Mononuclear cell (primary cell): ENCODE data around the gene AGMO. TPM values are rescaled to one million over a fixed set of nuclear protein-coding genes. Genes with fewer than 3 reads are reported as not detected.

Experiments
- H3K27me3 ChIP-seq: 2 replicates; pipeline ENCODE4 v1.6.0; 2011; ENCODE audit warnings: low read length, control low read depth; ENCODE audit not compliant: insufficient read depth
- H3K4me1 ChIP-seq: 2 replicates; pipeline ENCODE4 v1.5.1; 2011; ENCODE audit warnings: mild to moderate bottlenecking, low read length, control low read depth; ENCODE audit not compliant: insufficient read depth
- H3K4me3 ChIP-seq: 2 replicates; pipeline ENCODE4 v1.5.1; 2011; ENCODE audit warnings: mild to moderate bottlenecking, low read length, moderate library complexity
- H3K9me3 ChIP-seq: 2 replicates; pipeline ENCODE4 v1.5.1; 2011; ENCODE audit warnings: low read depth, mild to moderate bottlenecking, control low read depth, low read length
- total RNA-seq: library from RNA; depleted of rRNA; stranded (reverse); fragments of >200 nt; gene quantifications from one replicate; pipeline ENCODE4 v1.2.3, GENCODE V29; 2012

The AGMO gene
- total RNA-seq, 1 donor: not detected

GRCh38 chr7:15464667-15465121 lies 97.1 kb downstream of the AGMO start:
- Histone ChIP-seq H3K9me3 (peaks cover 5% of the 10 kb centered on the region), H3K4me1 (no peaks in the 10 kb centered on the region), H3K27me3 (no peaks in the 10 kb centered on the region)

GRCh38 chr7:15463801-15464666 lies 97.8 kb downstream of the AGMO start:
- H3K4me1 ChIP-seq: no peaks in the 10 kb centered on the region
- H3K4me3 ChIP-seq: no peak overlapping the region
- no peaks in the 10 kb centered on the region for H3K27me3 ChIP-seq
- H3K9me3 ChIP-seq: no peaks in the 10 kb centered on the region

More at GRCh38 chr7:15464667-15465121, 97.1 kb downstream of the AGMO start:
- H3K4me3 ChIP-seq: no peak overlapping the region

DNA sequence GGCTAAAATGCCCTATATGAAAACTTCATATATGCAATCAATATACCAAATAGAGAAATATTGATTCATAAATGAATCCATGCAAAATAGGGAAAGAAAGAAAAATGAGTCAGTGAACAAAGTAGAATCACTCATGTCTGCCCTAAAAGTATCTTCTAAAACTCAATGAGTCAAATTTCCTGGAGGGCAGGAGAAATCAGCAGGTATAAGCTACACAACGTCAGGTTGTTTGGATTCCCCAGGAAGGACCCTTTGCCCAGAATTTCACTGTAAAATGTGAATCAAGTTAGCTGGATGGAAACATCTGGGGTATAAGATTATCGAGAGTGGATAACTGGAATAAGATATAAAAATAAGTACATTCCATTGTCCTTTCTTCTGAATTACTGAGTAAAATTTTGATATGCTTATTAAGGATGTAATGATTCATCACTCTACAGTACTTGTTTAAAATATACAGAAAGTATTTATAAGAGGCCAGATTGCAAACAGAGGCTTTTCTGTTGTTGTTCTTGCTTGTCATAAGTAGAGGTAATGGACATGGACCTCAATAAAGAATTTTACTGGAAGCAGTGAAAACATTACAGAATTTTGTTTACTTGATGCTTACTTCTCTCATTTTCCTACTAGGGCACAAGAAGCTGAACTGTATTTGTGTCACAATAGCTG lies 99.0 kb downstream of the AGMO start:
- no peaks in the 10 kb centered on the region for H3K9me3 ChIP-seq
- H3K4me3 ChIP-seq: no peak overlapping the region
- no peaks in the 10 kb centered on the region for H3K27me3 ChIP-seq
- no peaks in the 10 kb centered on the region for H3K4me1 ChIP-seq

- Histone ChIP-seq H3K27me3 (no peaks in the 10 kb centered on the region), H3K4me1 (no peaks in the 10 kb centered on the region), H3K4me3 (no peak overlapping the region), H3K9me3 (no peaks in the 10 kb centered on the region)
Observed at GRCh38 chr7:15461576-15461975, 100.2 kb downstream of the AGMO start.

DNA sequence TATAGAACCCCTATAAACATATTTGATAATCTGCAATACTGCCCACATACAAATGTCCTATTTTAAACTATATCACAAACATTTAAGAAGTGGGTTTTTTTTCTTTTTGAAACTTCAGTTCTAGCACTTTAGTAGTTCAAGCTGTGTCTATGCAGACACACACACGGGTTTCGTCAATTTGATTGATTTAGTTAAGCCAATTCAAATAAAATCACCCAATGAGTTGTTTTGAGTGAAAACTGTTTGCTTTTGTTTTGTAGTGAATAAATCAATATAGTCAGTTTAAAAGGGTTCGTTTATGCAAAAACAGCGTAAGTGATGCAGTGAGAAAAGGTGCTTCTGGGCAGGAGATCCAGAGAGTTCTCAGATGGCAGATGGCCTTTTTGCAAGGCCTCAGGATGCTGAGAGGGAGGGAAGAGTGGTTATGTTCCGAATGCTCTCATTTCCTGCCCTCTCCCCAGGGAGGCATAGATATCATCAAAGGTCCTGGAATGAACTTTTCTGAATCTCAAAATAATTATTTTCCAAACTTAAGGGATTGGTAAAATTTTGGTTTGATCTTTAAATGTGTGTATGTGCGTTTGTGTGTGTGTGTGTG lies 102.7 kb downstream of the AGMO start:
- Histone ChIP-seq H3K4me1 (no peaks in the 10 kb centered on the region), H3K4me3 (no peak overlapping the region), H3K9me3 (no peaks in the 10 kb centered on the region), H3K27me3 (no peaks in the 10 kb centered on the region)

DNA sequence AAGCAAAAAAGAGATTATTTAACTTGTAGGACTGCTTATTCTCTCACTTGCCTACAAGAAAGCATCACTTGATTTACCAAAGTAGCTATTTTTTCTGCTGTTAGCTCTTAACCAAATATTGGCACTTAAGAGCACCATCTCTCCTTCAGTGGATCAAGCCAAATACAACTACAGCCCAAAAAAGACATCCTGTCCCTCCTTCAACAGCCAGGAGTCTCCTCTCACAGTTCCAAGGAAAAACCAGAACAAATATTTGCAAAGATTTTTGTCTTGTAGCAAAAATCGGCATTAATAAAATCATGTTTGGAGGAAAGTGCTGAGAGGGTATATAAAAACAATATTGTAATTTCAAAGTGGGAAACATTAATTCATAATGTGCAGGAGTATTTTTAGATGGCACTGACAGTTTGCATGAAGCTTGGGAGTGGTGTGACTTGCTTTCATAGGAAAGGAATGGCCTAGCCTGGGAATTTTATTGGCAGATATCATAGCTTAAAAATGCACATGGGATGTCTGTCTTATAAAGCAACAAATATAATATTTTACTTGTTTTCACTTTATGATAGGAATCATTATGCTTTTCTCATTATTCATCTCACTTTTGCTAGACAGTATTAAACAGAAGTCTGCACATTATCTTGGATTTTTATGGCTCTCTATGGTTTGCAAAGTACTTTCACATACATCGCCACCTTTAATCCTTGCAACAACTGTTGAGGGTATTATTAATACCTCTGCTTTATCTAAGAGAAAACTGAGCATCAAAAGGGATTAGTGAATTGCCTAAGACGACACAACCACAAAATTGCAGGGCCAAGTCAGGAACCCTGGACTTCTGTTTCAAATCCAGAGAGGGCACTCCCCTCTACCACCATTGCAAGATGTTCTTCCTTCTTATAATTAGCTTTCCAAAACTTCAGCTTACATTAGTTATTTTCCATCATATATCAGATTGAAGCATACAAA lies 103.5 kb downstream of the AGMO start:
- Histone ChIP-seq H3K27me3 (no peaks in the 10 kb centered on the region), H3K9me3 (no peaks in the 10 kb centered on the region), H3K4me3 (no peak overlapping the region), H3K4me1 (no peaks in the 10 kb centered on the region)

DNA sequence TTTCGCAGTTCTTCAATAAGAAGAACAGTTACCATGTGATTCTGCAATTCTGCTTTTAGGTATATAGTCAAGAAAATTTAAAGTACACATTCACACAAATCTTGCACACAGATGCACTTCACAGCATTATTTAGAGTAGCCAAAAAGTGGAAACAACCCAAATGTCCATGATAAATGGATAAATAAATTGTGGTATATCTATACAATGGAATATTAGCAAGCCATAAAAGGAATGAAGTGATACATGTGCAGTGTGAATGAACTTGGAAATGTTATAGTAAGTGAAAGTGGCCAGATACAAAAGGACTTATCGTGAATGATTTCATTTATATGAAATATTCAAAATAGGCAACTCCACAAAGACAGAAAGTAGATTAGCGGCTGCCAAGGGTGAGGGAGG lies 109.1 kb downstream of the AGMO start:
- Histone ChIP-seq H3K4me1 (no peaks in the 10 kb centered on the region), H3K9me3 (peaks cover 6% of the 10 kb centered on the region), H3K4me3 (no peak overlapping the region), H3K27me3 (no peaks in the 10 kb centered on the region)

DNA sequence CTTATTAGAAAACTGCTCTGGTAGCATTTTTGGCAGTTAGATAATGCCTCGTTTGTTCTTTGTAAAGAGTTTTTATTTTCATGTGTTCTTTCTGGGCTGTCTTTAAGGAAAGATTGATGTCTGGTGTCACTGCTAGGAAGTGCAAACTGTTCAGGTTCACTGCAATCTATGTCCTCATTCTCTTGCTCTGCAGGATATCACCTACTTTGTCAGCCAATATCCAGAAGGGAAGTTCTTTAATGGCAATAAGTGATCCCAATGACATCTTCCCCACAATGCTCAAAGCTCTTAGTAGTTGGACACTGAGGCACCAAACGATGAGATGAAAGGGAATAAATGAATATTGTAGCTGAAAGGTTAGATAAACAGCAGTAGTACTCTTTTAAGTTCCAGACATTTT lies 115.1 kb downstream of the AGMO start:
- Histone ChIP-seq H3K9me3 (peaks cover 6% of the 10 kb centered on the region), H3K27me3 (no peaks in the 10 kb centered on the region), H3K4me3 (no peak overlapping the region), H3K4me1 (no peaks in the 10 kb centered on the region)

- H3K4me1 ChIP-seq: no peaks in the 10 kb centered on the region
- H3K4me3 ChIP-seq: no peak overlapping the region
- peaks cover 6% of the 10 kb centered on the region for H3K9me3 ChIP-seq
- H3K27me3 ChIP-seq: no peaks in the 10 kb centered on the region
Observed at GRCh38 chr7:15446280-15446679, 115.5 kb downstream of the AGMO start.

DNA sequence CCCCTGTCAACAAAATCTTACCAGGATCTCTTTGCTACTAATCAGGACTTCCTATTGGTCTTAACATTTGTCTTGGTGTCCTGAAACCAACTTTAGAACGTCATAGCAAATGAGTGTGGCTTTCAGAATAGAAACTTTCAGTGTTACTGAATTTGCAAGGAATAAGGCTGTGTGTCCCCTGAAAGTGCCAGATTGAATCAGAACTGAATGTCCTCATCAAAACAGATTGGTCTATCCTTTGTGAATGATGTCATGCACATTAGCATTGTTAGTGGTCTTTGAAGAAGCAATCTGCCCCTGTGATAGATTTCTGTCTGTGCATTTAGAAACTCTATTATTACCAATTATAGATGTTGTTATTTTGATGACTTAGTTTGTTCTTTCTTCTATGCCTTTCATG lies 119.9 kb downstream of the AGMO start:
- no peaks in the 10 kb centered on the region for H3K9me3 ChIP-seq
- no peak overlapping the region for H3K4me3 ChIP-seq
- no peaks in the 10 kb centered on the region for H3K27me3 ChIP-seq
- H3K4me1 ChIP-seq: no peaks in the 10 kb centered on the region

DNA sequence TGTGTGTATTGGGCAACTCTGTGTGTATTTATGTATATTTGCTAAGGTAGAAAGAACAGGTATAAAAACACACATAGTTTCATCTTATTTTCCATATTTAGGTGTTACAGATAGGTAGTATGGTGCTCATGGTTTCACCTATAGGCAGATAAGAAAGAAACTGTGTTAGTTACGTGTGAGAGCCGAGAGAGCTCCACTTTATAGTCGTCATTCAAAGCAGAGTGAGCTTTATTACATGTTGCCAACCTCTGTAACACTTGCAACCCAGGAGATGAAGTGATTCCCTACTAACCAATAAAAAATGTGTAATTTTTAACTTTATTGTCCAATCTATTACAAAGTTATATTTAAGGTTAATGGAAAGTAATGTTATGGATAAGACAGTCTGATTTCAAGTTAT lies 121.3 kb downstream of the AGMO start:
- no peaks in the 10 kb centered on the region for H3K27me3 ChIP-seq
- no peaks in the 10 kb centered on the region for H3K9me3 ChIP-seq
- no peaks in the 10 kb centered on the region for H3K4me1 ChIP-seq
- no peak overlapping the region for H3K4me3 ChIP-seq

GRCh38 chr7:15439853-15440252 lies 122.0 kb downstream of the AGMO start:
- no peaks in the 10 kb centered on the region for H3K9me3 ChIP-seq
- H3K4me3 ChIP-seq: no peak overlapping the region
- H3K4me1 ChIP-seq: no peaks in the 10 kb centered on the region
- no peaks in the 10 kb centered on the region for H3K27me3 ChIP-seq

- Histone ChIP-seq H3K9me3 (no peaks in the 10 kb centered on the region), H3K4me1 (no peaks in the 10 kb centered on the region), H3K4me3 (no peak overlapping the region), H3K27me3 (no peaks in the 10 kb centered on the region)
Observed at GRCh38 chr7:15433151-15433550, 128.7 kb downstream of the AGMO start.

- Histone ChIP-seq H3K9me3 (no peaks in the 10 kb centered on the region), H3K4me1 (no peaks in the 10 kb centered on the region), H3K4me3 (no peak overlapping the region), H3K27me3 (no peaks in the 10 kb centered on the region)
Observed at GRCh38 chr7:15430911-15431310, 130.9 kb downstream of the AGMO start.
